ENCODE results near the gene ATF6.
"Not testable (repeated sequence)": the region's sequence is repeated elsewhere in the genome, so short reads cannot be mapped to it uniquely, and the experiment has no call there.

The ATF6 gene

DNA sequence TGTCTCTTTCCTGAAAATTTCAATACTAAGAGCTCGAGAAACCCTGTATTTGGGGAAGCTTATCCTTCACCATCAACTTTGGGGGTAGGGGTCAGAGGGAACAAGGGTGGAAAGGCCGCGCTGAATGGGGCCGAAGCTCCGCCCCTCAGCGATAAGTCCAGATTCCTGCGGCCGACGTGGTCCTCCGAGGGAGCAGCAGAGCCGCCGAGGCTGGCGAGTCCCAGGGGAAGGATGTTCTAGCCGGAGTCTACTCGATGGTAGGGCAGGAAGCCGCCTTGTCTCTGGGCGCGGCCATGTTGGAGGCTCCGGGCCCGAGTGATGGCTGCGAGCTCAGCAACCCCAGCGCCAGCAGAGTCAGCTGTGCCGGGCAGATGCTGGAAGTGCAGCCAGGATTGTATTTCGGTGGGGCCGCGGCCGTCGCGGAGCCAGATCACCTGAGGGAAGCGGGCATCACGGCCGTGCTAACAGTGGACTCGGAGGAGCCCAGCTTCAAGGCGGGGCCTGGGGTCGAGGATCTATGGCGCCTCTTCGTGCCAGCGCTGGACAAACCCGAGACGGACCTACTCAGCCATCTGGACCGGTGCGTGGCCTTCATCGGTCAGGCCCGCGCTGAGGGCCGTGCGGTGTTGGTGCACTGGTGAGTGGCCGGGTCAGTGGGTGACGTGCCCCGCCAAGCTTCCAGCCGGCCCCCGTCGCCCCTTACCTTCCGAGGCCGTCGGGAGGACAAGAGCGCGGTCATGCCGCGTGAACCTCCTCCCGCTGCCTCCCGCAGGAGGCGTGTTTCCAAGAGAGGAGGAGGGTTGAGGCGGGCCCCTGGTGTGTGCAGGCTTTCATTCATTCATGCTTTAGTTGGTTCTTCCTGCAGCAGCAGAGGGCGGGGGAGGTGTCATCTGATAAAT, 16.4 kb upstream of the ATF6 start, which contains the start of gene DUSP12:
Gene DUSP12, plus strand, starts transcription at position 278 of the 899 bp plus-strand sequence. Its CDS starts 16 bp downstream, at position 294.
- H3K27me3 Mint-ChIP-seq (ENCODE audit: low read depth, poor library complexity), result peaks cover 23% of the 10 kb centered on the region
- H3K4me3 Mint-ChIP-seq, result peak within 1 kb of the TSS; percentile 100
- H3K4me1 Mint-ChIP-seq, result peaks cover 23% of the 10 kb centered on the region
- peak; percentile 91 for DNase-seq
- H3K27ac Mint-ChIP-seq, result peak within 1 kb of the TSS; percentile 100
- peaks cover 4% of the 10 kb centered on the region for H3K9me3 Mint-ChIP-seq
- peaks cover 37% of the 10 kb centered on the region for H3K36me3 Mint-ChIP-seq (ENCODE audit: low read depth)
- TF ChIP-seq, protein P1, sequence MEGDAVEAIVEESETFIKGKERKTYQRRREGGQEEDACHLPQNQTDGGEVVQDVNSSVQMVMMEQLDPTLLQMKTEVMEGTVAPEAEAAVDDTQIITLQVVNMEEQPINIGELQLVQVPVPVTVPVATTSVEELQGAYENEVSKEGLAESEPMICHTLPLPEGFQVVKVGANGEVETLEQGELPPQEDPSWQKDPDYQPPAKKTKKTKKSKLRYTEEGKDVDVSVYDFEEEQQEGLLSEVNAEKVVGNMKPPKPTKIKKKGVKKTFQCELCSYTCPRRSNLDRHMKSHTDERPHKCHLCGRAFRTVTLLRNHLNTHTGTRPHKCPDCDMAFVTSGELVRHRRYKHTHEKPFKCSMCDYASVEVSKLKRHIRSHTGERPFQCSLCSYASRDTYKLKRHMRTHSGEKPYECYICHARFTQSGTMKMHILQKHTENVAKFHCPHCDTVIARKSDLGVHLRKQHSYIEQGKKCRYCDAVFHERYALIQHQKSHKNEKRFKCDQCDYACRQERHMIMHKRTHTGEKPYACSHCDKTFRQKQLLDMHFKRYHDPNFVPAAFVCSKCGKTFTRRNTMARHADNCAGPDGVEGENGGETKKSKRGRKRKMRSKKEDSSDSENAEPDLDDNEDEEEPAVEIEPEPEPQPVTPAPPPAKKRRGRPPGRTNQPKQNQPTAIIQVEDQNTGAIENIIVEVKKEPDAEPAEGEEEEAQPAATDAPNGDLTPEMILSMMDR (IDR thresholded peaks at IDR 0.05), result no peak

DNA sequence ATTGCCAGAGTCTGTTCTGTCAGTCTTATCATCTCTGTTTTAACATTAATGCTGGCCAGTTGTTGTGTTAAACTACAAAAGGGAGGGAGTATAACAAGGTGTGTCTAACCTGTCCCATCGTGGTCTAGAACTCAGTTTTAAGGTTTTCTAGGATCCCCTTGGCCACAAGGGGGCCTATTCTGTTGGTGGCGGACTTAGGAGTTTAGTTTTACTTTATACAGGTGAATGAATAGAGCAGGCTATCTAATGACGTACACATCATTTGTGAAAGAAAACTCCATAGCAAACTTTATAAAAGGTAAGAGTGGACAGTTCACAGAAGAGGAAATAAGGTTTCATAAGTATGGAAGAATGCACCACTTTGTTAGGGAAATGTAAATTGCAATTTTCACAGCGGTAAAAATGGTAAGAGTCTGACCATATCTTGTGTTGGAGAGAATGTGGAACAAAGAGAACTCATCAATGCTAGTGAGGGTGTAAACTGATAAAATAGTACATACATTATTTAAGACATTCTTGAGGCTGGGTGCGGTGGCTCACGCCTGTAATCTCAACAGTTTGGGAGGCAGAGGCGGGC, 2.5 kb upstream of the ATF6 start:
- Mint-ChIP-seq H3K27ac (no peak overlapping the region), H3K4me1 (peaks cover 27% of the 10 kb centered on the region), H3K4me3 (peak overlapping the region; percentile 70), H3K9me3 (no peaks in the 10 kb centered on the region), H3K27me3 (ENCODE audit: low read depth, poor library complexity) (peaks cover 6% of the 10 kb centered on the region), H3K36me3 (ENCODE audit: low read depth) (peaks cover 13% of the 10 kb centered on the region)
- peak; percentile 16 for DNase-seq
- TF ChIP-seq, protein P1 (IDR thresholded peaks at IDR 0.05), result peak; percentile 49

DNA sequence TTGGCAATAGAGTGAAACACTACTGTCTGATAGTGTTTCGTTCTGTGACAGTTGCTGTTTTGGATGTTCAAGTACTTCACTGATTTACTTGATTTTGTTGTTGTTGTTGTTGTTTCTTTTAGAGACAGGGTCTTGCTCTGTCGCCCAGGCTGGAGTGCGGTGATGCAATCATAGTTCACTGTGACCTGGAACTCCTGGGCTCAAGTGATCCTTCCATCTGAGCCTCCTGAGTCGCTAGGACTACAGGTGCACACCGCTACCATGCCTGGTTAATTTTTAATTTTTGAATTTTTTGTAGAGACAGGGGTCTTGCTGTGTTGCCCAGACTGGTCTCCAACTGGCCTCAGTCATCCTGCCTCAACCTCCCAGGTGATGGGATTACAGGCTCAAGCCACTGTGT, 2.3 kb downstream of the ATF6 start:
- no peak for DNase-seq
- H3K27ac Mint-ChIP-seq, result no peak overlapping the region
- no peaks in the 10 kb centered on the region for H3K27me3 Mint-ChIP-seq (ENCODE audit: low read depth, poor library complexity)
- no peaks in the 10 kb centered on the region for H3K9me3 Mint-ChIP-seq
- peaks cover 26% of the 10 kb centered on the region for H3K4me1 Mint-ChIP-seq
- H3K36me3 Mint-ChIP-seq (ENCODE audit: low read depth), result peaks cover 4% of the 10 kb centered on the region
- H3K4me3 Mint-ChIP-seq, result peak overlapping the region; percentile 99
- TF ChIP-seq, protein P1 (IDR thresholded peaks at IDR 0.05), result no peak

DNA sequence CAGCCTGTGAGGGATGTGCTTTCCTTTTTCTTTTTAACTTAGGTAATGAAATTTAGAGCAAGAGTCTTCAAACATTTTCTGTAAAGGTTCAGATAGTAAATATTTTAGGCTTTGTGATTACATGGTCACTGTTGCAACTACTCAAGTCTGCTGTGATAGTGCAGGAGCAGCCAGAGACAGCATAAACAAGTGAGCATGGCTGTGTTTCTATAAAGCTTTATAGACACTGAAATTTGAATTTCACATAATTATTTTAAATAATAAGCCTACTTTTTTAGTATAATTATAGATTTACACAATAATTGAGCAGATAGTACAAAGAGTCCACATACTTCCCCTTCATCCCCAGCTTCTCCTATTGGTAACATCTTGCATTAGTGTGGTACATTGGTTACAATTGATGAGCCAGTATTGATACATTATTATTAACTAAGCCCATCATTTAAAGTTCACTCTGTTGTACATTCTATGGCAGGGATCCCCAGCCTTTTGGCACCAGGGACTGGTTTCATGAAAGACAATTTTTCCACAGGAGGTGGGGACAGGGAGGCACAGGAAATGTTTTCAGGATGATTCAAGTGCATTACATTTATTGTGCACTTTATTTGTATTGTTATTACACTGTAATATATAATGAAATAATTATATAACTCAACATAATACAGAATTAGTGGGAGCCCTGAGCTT, 3.0 kb downstream of the ATF6 start:
- no peak for DNase-seq
- peaks cover 23% of the 10 kb centered on the region for H3K4me1 Mint-ChIP-seq
- no peaks in the 10 kb centered on the region for H3K36me3 Mint-ChIP-seq (ENCODE audit: low read depth)
- TF ChIP-seq, protein P1 (IDR thresholded peaks at IDR 0.05), result no peak
- no peaks in the 10 kb centered on the region for H3K9me3 Mint-ChIP-seq
- no peaks in the 10 kb centered on the region for H3K27me3 Mint-ChIP-seq (ENCODE audit: low read depth, poor library complexity)
- no peak overlapping the region for H3K27ac Mint-ChIP-seq
- H3K4me3 Mint-ChIP-seq, result no peak overlapping the region

DNA sequence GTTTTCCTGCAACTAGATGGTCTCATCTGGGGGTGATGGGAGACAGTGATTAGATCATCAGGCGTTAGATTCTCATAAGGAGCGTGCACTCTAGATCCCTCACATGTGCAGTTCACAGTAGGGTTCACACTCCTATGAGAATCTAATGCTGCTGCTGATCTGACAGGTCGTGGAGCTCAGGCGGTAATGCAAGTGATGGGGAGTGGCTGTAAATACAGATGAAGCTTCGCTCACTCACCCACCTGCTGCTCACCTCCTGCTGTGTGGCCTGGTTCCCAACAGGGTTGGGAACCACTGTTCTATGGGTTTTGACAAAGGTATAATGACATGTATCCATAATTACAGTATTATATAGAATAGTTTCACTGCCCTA, 3.5 kb downstream of the ATF6 start:
- H3K27ac Mint-ChIP-seq, result not testable (repeated sequence)

DNA sequence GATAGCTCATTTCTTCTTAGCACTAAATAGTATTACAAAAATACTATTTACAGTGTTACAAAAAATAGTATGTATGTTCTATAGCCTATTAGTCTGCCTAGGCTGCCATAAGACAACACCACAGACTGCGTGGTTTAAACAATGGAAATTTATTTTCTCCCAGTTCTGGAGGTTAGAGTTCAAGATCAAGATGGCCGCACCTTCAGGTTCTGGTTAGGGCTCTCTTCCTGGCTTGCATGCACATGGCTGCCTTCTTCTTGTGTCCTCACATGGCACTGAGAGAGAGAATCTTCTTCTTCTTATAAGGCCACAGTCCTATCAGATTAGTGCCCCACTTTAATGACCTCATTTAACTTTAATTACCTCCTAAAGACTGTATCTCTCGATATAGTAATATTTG, 4.1 kb downstream of the ATF6 start:
- DNase-seq, result no peak
- no peaks in the 10 kb centered on the region for H3K9me3 Mint-ChIP-seq
- peaks cover 23% of the 10 kb centered on the region for H3K4me1 Mint-ChIP-seq
- no peaks in the 10 kb centered on the region for H3K36me3 Mint-ChIP-seq (ENCODE audit: low read depth)
- TF ChIP-seq, protein P1 (IDR thresholded peaks at IDR 0.05), result no peak
- no peak overlapping the region for H3K4me3 Mint-ChIP-seq
- no peaks in the 10 kb centered on the region for H3K27me3 Mint-ChIP-seq (ENCODE audit: low read depth, poor library complexity)
- H3K27ac Mint-ChIP-seq, result no peak overlapping the region

More for the DNA sequence above, 3.5 kb downstream of the ATF6 start:
- H3K36me3 Mint-ChIP-seq (ENCODE audit: low read depth); DNase-seq; H3K4me3 Mint-ChIP-seq; H3K9me3 Mint-ChIP-seq; H3K27me3 Mint-ChIP-seq (ENCODE audit: low read depth, poor library complexity): not testable (repeated sequence)
- peaks cover 23% of the 10 kb centered on the region for H3K4me1 Mint-ChIP-seq

Data from nephron progenitor cell (in vitro differentiated cells).